K562 (cell line): Measurements from ENCODE around the gene FSTL4. TPM values are rescaled to one million over a fixed set of nuclear protein-coding genes. Genes with fewer than 3 reads are reported as not detected.

Source experiments
- ATAC-seq: fragments of 200-7000 bp; cut with Tn5 transposase; 3 replicates; pipeline ENCODE4 v1.9.1; 2020; ENCODE audit warnings: moderate library complexity
- BruUV-seq: library from RNA; stranded (reverse); fragments of 400-500 nt; replicated peaks from 2 replicates; lab custom pipeline; 2021; lab: Mats Ljungman, UMichigan
- CTCF ChIA-PET: fragments of 300-600 bp; formaldehyde crosslinking; extraction: SDS; loops from one replicate; lab custom pipeline; 2021; ENCODE audit warnings: low intra/inter-chr PET ratio; lab: Yijun Ruan, JAX
- POLR2A ChIA-PET: fragments of 300-600, 350-650 bp; sonication (Branson Sonifier 250); formaldehyde crosslinking; extraction: SDS; loops from one replicate; lab custom pipeline; 2021; ENCODE audit warnings: antibody characterized with exemption, inconsistent platforms; lab: Yijun Ruan, JAX
- DNase-seq, 4 experiments: peaks; one replicate each; pipeline versions ENCODE4 v3.0.0 to v3.0.0-alpha.2; 2011 to 2018; ENCODE audit warnings: low spot score in 3 of 4, mixed read lengths in 3 of 4; ENCODE audit errors: extremely low read depth in 1 of 4
- FAIRE-seq: peaks from 2 replicates; lab custom pipeline; 2011; peaks lifted over from hg19 to GRCh38; lab: Jason Lieb, UNC
- H2AFZ ChIP-seq: 2 replicates; pipeline ENCODE4 v1.6.0; 2011; ENCODE audit warnings: low read depth, low read length, control low read depth, inconsistent platforms
- H3K27ac ChIP-seq: fragments of 200-600 bp; 3 replicates; pipeline ENCODE4 v1.8.0; 2011; ENCODE audit warnings: low read depth, mild to moderate bottlenecking, control low read depth, inconsistent platforms, low read length, moderate library complexity, mixed read lengths; ENCODE audit errors: extremely low read depth
- H3K27me3 ChIP-seq, 2 experiments: fragments of 300-600 bp in 1 of 2; 2 replicates in 1 of 2; 3 replicates in 1 of 2; pipeline versions ENCODE4 v1.6.0 to v1.8.0; 2011; ENCODE audit warnings: inconsistent platforms in 2 of 2, low read length in 2 of 2, mild to moderate bottlenecking in 1 of 2, mixed read lengths in 1 of 2, moderate library complexity in 1 of 2; ENCODE audit not compliant: control insufficient read depth in 2 of 2, insufficient read depth in 2 of 2
- H3K36me3 ChIP-seq: fragments of 300-600 bp; 3 replicates; pipeline ENCODE4 v1.8.0; 2011; ENCODE audit warnings: mild to moderate bottlenecking, low read length, inconsistent platforms; ENCODE audit not compliant: control insufficient read depth, insufficient read depth
- H3K4me1 ChIP-seq, 2 experiments: fragments of 200-600 bp in 1 of 2; replicated peaks in 1 of 2; 2 replicates in 1 of 2; 3 replicates in 1 of 2; pipeline versions ENCODE4 v1.5.1 to v1.8.0; 2011; ENCODE audit warnings: inconsistent platforms in 2 of 2, low read length in 2 of 2, mild to moderate bottlenecking in 1 of 2, mixed read lengths in 1 of 2, moderate library complexity in 1 of 2; ENCODE audit not compliant: control insufficient read depth in 2 of 2, insufficient read depth in 2 of 2
- H3K4me2 ChIP-seq: 2 replicates; pipeline ENCODE4 v1.6.1; 2011; ENCODE audit warnings: low read length, control low read depth, inconsistent platforms, mixed read lengths; ENCODE audit not compliant: insufficient read depth
- H3K4me3 ChIP-seq: fragments of 200-600 bp; sonication (generic), shearing (Covaris generic); 2 replicates; pipeline ENCODE4 v1.5.1; 2016; ENCODE audit warnings: control low read depth, inconsistent platforms
- H3K79me2 ChIP-seq: fragments of 200-600 bp; 3 replicates; pipeline ENCODE4 v1.8.0; 2011; ENCODE audit warnings: low read length, inconsistent platforms; ENCODE audit not compliant: control insufficient read depth, insufficient read depth
- H3K9ac ChIP-seq, 2 experiments: 2 replicates each; pipeline versions ENCODE4 v1.6.0 to v1.6.1; 2011; ENCODE audit warnings: low read depth in 2 of 2, low read length in 2 of 2, control low read depth in 1 of 2, inconsistent platforms in 1 of 2, mild to moderate bottlenecking in 1 of 2, mixed read lengths in 1 of 2; ENCODE audit not compliant: insufficient read depth in 1 of 2
- H3K9me1 ChIP-seq: one replicate; pipeline ENCODE4 v1.6.0; 2011; ENCODE audit warnings: inconsistent platforms, mild to moderate bottlenecking, low read length, moderate library complexity; ENCODE audit not compliant: control insufficient read depth, insufficient read depth
- H3K9me3 ChIP-seq: replicated peaks from 2 replicates; pipeline ENCODE4 v1.5.1; 2011; ENCODE audit warnings: low read depth, low read length, inconsistent platforms; ENCODE audit not compliant: control insufficient read depth, insufficient read depth
- H4K20me1 ChIP-seq: replicated peaks from 2 replicates; pipeline ENCODE4 v1.6.1; 2011; ENCODE audit warnings: low read length, inconsistent platforms, mixed read lengths; ENCODE audit not compliant: control insufficient read depth, insufficient read depth
- BCLAF1 ChIP-seq, 2 experiments: fragments of 450-650 bp in 1 of 2; IDR thresholded peaks; 2 replicates each; pipeline ENCODE4 v1.6.1; 2011 to 2017; ENCODE audit warnings: low read depth in 2 of 2, antibody characterized with exemption in 1 of 2, borderline replicate concordance in 1 of 2, low read length in 1 of 2, mild to moderate bottlenecking in 1 of 2, mixed read lengths in 1 of 2; ENCODE audit not compliant: control insufficient read depth in 1 of 2
- GTF2B ChIP-seq: IDR thresholded peaks from 2 replicates; pipeline ENCODE4 v1.6.1; 2011; ENCODE audit not compliant: insufficient read length; ENCODE audit errors: extremely low read depth
- MYNN ChIP-seq, 2 experiments: sonication (generic); formaldehyde crosslinking in 1 of 2; IDR thresholded peaks; 2 replicates each; pipeline versions ENCODE4 v1.5.0 to v1.6.1; 2016 to 2020; ENCODE audit warnings: antibody characterized with exemption in 1 of 2, missing genetic modification reagents in 1 of 2
- POLR2G ChIP-seq: fragments of 200-400 bp; formaldehyde crosslinking; IDR thresholded peaks from 2 replicates; pipeline ENCODE4 v1.6.1; 2017; ENCODE audit warnings: low read depth, mild to moderate bottlenecking, antibody characterized with exemption, low read length, moderate library complexity
- POU5F1 ChIP-seq: fragments of 150-350 bp; IDR thresholded peaks from 2 replicates; pipeline ENCODE4 v1.6.1; 2014; ENCODE audit warnings: borderline replicate concordance, low read length, low read depth, mild to moderate bottlenecking; ENCODE audit not compliant: partially characterized antibody
- PRMT5 ChIP-seq: sonication (generic); formaldehyde crosslinking; IDR thresholded peaks from 2 replicates; pipeline ENCODE4 v1.5.0; 2020; ENCODE audit warnings: missing genetic modification reagents
- RBM25 ChIP-seq: fragments of 200-400 bp; formaldehyde crosslinking; IDR thresholded peaks from 2 replicates; pipeline ENCODE4 v1.6.1; 2018; ENCODE audit warnings: low read length, low read depth, moderate library complexity; ENCODE audit not compliant: severe bottlenecking
- ZNF282 ChIP-seq: sonication (generic); formaldehyde crosslinking; IDR thresholded peaks from 2 replicates; pipeline ENCODE4 v1.8.1; 2023; ENCODE audit warnings: missing genetic modification reagents
- WGBS: fragments of 100-300 bp; shearing (Covaris generic); methylation state at CpG from one replicate; pipeline ENCODE4 v1.1.6; 2016; ENCODE audit warnings: low coverage, mixed read lengths; ENCODE audit not compliant: insufficient coverage; ENCODE audit errors: missing lambda C conversion rate; 5-methylcytosine and 5-hydroxymethylcytosine counted together
- in situ Hi-C: fragments of 300-500 bp; cut with MboI; formaldehyde crosslinking; loops from 4 replicates; pipeline ENCODE4 v1.15.0; 2018; ENCODE audit warnings: inconsistent platforms, mixed read lengths
- intact Hi-C: fragments of 100-400 bp; cut with micrococcal nuclease; formaldehyde crosslinking; loops from 2 replicates; pipeline ENCODE4 v1.14.2; 2022
- polyA plus RNA-seq, 8 experiments: library from polyadenylated mRNA; depleted of rRNA in 4 of 8; stranded (reverse) in 5 of 8; unstranded in 3 of 8; fragments of >200 nt; fragmentation: Nextera tagmentation in 2 of 8; fragmentation: Illumina TruSeq in 1 of 8; extraction: Ambion mirVana in 2 of 8; extraction: Trizol in 1 of 8; gene quantifications; 2 replicates each; pipeline versions ENCODE4 v1.2.1 to v1.2.3, GENCODE V29; 2011 to 2014; ENCODE audit warnings: inconsistent platforms in 1 of 8, missing spikeins in 1 of 8
- total RNA-seq, 7 experiments: library from RNA; depleted of rRNA in 6 of 7; stranded (reverse); fragments of >200 nt in 6 of 7; fragmentation: Illumina TruSeq in 2 of 7; extraction: Trizol in 2 of 7; gene quantifications; 2 replicates each; pipeline versions ENCODE4 v1.2.1 to v1.2.3, GENCODE V29; 2011 to 2021; ENCODE audit warnings: low replicate concordance in 1 of 7
- TF ChIP-seq, protein P1 (sequence below): sonication (generic); formaldehyde crosslinking; IDR thresholded peaks from 2 replicates; pipeline ENCODE4 v1.8.0; 2023; ENCODE audit warnings: mild to moderate bottlenecking, missing genetic modification reagents

The FSTL4 gene
- total and polyA plus RNA-seq, 9 of the 15 experiments (the other 6 are each of a cell fraction or from before 2014, with no cell fraction given) = 0.08 to 0.18 (median 0.10) TPM; not detected in 5

- H3K27me3 ChIP-seq = peaks cover 16 to 68% of the 10 kb centered on the region in 2 experiments
- H3K36me3 ChIP-seq = no peaks in the 10 kb centered on the region
- CTCF ChIA-PET = no interaction called here
- no peaks in the 10 kb centered on the region for H3K9me1 ChIP-seq
- H3K9me3 ChIP-seq = no peaks in the 10 kb centered on the region
- no peaks in the 10 kb centered on the region for H4K20me1 ChIP-seq
- no peak for DNase-seq
- no peak overlapping the region for H3K4me3 ChIP-seq
- POLR2A ChIA-PET = no interaction called here
- no peak overlapping the region for H3K9ac ChIP-seq
- no peak for FAIRE-seq
- WGBS = 2% methylated on average over 10 of the region's 10 CpGs
- H3K79me2 ChIP-seq = no peaks in the 10 kb centered on the region
- intact Hi-C loops (no loop called here), in situ Hi-C loops (no loop called here)
- no peak overlapping the region for H3K4me2 ChIP-seq
- H2AFZ ChIP-seq = no peak overlapping the region
- TF ChIP-seq BCLAF1 (IDR thresholded peaks at IDR 0.05; ENCODE audit: borderline replicate concordance in 1 of 2, control insufficient read depth in 1 of 2, low read depth in 2 of 2, low read length in 1 of 2) (no peak), POU5F1 (no peak), GTF2B (no peak), ZNF282 (CRISPR knock-in tag) (no peak), POLR2G (no peak), RBM25 (no peak), PRMT5 (CRISPR knock-in tag) (no peak), MYNN (IDR thresholded peaks at IDR 0.05) (no peak), MYNN (CRISPR knock-in tag; IDR thresholded peaks at IDR 0.05) (no peak)
- TF ChIP-seq, protein P1, sequence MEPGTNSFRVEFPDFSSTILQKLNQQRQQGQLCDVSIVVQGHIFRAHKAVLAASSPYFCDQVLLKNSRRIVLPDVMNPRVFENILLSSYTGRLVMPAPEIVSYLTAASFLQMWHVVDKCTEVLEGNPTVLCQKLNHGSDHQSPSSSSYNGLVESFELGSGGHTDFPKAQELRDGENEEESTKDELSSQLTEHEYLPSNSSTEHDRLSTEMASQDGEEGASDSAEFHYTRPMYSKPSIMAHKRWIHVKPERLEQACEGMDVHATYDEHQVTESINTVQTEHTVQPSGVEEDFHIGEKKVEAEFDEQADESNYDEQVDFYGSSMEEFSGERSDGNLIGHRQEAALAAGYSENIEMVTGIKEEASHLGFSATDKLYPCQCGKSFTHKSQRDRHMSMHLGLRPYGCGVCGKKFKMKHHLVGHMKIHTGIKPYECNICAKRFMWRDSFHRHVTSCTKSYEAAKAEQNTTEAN (CRISPR knock-in tag) = no peak
- no peak overlapping the region for H3K27ac ChIP-seq
- H3K4me1 ChIP-seq = no peaks in the 10 kb centered on the region
- no peak for ATAC-seq
- no TSS peak for BruUV-seq
Observed at GRCh38 chr5:133386662-133387061, 225.7 kb downstream of the FSTL4 start.
